ENCODE results near the gene KLHL22.

Gene KLHL22

DNA sequence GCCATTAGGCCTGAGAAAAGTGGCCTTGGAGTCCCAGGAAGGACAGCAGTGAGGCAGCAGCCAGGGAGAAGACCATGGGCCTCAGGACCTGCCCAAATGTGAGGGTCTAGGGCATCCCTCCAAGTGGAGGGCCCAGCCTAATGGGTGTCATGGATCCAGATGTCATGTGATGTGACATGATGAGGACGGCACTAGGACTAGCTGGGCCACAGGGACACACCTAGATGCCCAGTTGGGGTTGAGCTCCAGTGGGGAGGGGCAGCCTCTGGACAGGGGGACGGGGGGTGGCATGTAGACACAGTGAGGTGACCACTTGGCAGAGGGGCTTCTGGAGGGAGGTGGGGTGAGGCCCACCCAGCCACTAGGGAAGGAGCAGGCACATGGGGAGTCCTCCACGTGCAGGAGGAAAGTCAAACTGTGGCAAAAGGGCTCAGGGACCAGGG lies 63.3 kb downstream of the KLHL22 start:
- Histone ChIP-seq H3K9ac (ENCODE audit: low read depth, low read length) (no peak overlapping the region), H3K4me3 (ENCODE audit: low read length) (no peak overlapping the region), H3K9me3 (replicated peaks; ENCODE audit: low read length) (no peaks in the 10 kb centered on the region), H3K27me3 (ENCODE audit: control insufficient read depth, insufficient read depth, low read length) (no peaks in the 10 kb centered on the region), H3K36me3 (ENCODE audit: insufficient read depth, low read length) (peaks cover 21% of the 10 kb centered on the region), H3K4me1 (ENCODE audit: control insufficient read depth, insufficient read depth, low read length) (peaks cover 15% of the 10 kb centered on the region), H3K4me2 (ENCODE audit: low read length) (no peak overlapping the region)

DNA sequence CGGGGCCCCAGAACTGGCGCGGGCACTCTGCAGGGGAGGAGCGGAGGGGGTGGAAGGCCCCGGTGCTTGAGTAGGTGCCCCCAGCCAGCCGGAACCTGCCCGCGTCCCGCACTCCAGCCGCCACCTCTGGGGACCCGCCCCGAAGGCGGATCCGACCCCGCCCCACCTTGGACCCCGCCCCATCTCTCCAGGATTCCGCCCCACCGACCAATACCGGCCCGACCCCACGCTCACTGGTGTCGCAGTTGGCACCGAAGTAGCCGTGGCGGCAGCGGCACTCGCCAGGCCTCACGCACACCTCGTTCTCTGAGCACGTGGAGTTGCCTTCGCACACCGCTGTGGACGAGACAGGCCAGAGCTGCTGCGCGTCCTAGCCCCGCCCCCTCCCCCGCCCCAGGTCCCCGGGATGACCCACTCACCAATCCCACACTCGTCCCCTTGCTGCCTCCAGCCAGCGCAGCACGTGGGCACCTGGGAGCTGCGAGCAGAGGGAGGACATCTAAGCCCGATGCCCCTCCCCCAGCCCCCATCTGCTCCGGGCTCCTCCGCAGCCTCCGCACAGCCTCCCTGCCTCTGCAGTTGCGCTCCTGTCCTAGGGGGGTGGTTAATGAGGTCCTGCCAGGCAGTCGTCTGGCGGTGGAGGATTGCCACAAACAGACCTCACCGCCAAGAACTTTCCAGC lies 63.9 kb downstream of the KLHL22 start:
- Histone ChIP-seq H3K4me1 (ENCODE audit: control insufficient read depth, insufficient read depth, low read length) (peaks cover 15% of the 10 kb centered on the region), H3K9ac (ENCODE audit: low read depth, low read length) (no peak overlapping the region), H3K36me3 (ENCODE audit: insufficient read depth, low read length) (peaks cover 26% of the 10 kb centered on the region), H3K4me2 (ENCODE audit: low read length) (peak overlapping the region; percentile 95), H3K4me3 (ENCODE audit: low read length) (peak overlapping the region; percentile 67), H3K9me3 (replicated peaks; ENCODE audit: low read length) (no peaks in the 10 kb centered on the region), H3K27me3 (ENCODE audit: control insufficient read depth, insufficient read depth, low read length) (no peaks in the 10 kb centered on the region)

DNA sequence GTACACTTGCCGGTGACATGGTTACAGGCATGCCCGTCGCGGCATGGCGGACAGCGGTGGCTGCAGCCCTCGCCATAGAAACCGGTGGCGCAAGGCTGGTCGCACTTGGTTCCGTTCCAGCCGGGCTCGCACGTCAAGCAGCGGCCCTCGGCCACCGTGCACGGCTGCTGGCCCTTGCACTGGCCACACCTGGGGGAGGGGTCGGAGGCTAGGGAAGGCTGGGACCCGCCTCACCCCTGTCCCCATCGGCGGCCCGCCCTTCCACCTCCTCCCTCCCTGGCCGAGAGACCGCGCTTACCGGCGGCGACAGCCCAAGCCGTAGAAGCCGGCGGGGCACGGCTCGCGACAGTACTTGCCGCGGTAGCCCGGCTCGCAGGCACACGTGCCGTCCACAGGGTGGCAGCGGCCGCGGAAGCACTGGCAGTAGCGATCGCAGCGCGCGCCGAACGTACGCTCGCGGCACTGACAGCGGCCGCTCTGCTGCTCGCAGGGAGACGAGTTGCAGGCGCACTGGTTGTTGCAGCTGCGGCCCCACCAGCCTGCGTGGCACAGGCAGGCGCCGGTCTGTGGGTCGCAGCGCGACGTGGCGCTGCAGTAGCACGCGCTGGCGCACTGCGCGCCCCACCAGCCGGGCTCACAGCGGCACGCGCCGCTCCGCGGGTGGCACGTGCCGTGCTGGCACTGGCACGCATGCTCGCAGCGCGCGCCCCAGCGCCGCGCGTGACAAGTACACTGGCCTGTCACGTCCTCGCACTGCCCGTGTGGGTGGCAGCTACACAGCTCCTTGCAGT lies 64.7 kb downstream of the KLHL22 start:
- peak overlapping the region; percentile 95 for H3K4me2 ChIP-seq (ENCODE audit: low read length)
- no peak overlapping the region for H3K9ac ChIP-seq (ENCODE audit: low read depth, low read length)
- H3K4me1 ChIP-seq (ENCODE audit: control insufficient read depth, insufficient read depth, low read length) = peaks cover 13% of the 10 kb centered on the region
- H3K9me3 ChIP-seq (replicated peaks; ENCODE audit: low read length) = no peaks in the 10 kb centered on the region
- peak overlapping the region; percentile 67 for H3K4me3 ChIP-seq (ENCODE audit: low read length)
- H3K36me3 ChIP-seq (ENCODE audit: insufficient read depth, low read length) = peaks cover 29% of the 10 kb centered on the region
- H3K27me3 ChIP-seq (ENCODE audit: control insufficient read depth, insufficient read depth, low read length) = no peaks in the 10 kb centered on the region

DNA sequence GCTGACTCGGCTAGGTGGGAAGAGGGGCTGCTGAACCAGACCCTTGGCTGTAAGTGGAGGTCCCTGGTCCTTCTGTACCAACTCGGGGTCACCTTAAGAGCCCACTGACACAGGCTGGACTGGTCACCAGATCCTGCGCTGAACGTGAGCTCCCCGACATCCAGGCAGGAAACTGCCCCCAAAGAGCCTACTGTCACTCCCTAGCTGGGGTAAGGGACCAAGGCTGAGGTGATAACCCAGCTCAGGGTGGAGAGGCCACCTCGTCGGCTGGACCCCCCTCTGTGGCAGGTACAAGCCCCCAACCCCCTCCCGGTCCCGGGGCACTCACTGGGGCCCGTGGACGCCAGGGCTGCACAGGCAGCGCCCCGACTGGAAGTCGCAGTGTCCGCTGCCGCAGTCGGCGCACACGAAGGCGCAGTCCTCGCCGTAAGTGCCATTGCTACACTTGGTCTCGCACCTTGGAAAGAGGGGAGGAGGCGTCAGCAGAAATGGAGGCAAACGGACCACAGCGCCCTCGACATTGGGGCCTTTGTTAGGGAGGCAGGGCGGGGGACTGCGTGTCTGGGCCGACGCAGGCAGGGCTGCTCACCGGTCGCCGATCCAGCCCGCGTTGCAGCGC lies 65.4 kb downstream of the KLHL22 start:
- Histone ChIP-seq H3K4me1 (ENCODE audit: control insufficient read depth, insufficient read depth, low read length) (peaks cover 6% of the 10 kb centered on the region), H3K27me3 (ENCODE audit: control insufficient read depth, insufficient read depth, low read length) (no peaks in the 10 kb centered on the region), H3K4me2 (ENCODE audit: low read length) (peak overlapping the region; percentile 95), H3K36me3 (ENCODE audit: insufficient read depth, low read length) (peaks cover 29% of the 10 kb centered on the region), H3K9ac (ENCODE audit: low read depth, low read length) (no peak overlapping the region), H3K9me3 (replicated peaks; ENCODE audit: low read length) (no peaks in the 10 kb centered on the region), H3K4me3 (ENCODE audit: low read length) (no peak overlapping the region)

DNA sequence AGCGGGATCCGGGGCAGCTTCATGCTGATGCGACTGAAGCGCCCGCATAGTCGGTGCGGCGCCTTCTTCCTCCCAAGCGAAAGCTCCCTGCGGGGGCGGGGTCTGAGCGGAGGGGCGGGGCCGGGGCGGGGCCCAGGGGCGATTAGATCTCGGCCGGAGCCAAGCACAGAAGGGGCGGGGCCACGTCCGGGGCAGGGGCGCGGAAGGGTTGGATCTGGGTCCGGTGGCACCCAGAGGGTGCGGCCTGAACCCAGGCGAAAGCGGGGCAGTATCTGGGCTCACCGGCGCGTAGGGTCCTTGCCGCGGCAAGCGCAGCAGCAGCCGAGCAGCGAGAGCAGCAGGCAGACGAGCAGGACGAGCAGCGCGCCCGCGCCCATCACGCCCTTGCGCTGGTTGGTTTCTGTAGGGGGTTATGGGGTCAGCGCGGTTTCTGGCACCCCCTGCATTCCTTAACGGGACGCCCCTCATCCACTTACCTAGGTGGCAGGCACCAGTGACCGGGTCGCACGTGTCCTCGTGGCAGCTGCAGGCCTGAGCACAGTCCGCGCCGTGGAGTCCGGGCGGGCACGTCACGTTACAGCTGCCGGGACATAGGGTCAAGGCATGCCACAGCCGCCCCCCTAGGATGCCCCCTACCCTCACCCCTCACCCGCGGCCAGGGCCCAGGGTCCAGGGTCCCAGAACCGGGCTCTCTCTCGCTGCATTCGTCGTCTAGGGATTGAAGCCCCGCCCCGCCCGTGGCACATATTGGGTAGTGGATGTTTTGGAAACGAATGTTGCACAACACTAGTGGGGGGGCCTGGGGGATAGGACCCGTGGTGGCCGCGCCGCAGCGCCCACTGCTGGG lies 66.1 kb downstream of the KLHL22 start:
- no peak overlapping the region for H3K4me3 ChIP-seq (ENCODE audit: low read length)
- peaks cover 6% of the 10 kb centered on the region for H3K4me1 ChIP-seq (ENCODE audit: control insufficient read depth, insufficient read depth, low read length)
- H3K4me2 ChIP-seq (ENCODE audit: low read length) = no peak overlapping the region
- H3K9me3 ChIP-seq (replicated peaks; ENCODE audit: low read length) = no peaks in the 10 kb centered on the region
- H3K36me3 ChIP-seq (ENCODE audit: insufficient read depth, low read length) = peaks cover 35% of the 10 kb centered on the region
- H3K27me3 ChIP-seq (ENCODE audit: control insufficient read depth, insufficient read depth, low read length) = no peaks in the 10 kb centered on the region
- no peak overlapping the region for H3K9ac ChIP-seq (ENCODE audit: low read depth, low read length)

DNA sequence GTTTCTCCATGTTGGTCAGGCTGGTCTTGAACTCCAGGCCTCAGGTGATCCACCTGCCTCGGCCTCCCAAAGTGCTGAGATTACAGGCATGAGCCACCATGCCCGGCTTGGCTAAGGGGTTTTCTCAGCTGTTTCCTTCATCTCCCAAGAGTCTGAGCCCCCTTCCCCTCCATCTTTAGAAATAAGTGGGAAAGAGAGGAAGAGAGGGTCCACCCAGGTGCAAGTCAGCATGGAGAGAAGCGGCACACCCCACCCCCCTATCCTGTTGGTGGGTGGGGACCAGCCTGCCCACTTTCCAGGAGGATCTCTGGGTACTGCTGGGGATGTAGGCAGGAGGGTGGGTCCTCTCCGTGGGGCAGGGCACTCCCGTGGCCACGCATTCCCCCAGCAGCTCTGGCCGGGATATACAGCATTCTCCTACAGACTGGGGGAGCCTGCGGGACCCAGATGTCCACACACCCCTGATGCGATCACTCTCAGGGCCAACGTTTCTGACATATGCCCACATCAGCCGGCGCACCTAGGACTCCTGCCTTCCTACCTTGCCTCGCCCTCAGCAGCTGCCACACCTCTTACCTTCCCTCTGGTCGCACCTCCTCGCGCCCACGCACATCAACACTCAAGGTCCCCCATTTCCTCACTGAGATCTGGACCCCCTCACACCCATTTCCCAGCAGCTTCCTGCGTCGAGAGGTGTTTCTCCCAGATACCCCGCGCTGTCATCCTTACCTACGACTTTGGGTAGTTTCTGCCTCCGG lies 66.9 kb downstream of the KLHL22 start:
- Histone ChIP-seq H3K4me2 (ENCODE audit: low read length) (no peak overlapping the region), H3K9ac (ENCODE audit: low read depth, low read length) (no peak overlapping the region), H3K4me1 (ENCODE audit: control insufficient read depth, insufficient read depth, low read length) (peaks cover 6% of the 10 kb centered on the region), H3K36me3 (ENCODE audit: insufficient read depth, low read length) (peaks cover 37% of the 10 kb centered on the region), H3K9me3 (replicated peaks; ENCODE audit: low read length) (no peaks in the 10 kb centered on the region), H3K4me3 (ENCODE audit: low read length) (no peak overlapping the region), H3K27me3 (ENCODE audit: control insufficient read depth, insufficient read depth, low read length) (no peaks in the 10 kb centered on the region)

DNA sequence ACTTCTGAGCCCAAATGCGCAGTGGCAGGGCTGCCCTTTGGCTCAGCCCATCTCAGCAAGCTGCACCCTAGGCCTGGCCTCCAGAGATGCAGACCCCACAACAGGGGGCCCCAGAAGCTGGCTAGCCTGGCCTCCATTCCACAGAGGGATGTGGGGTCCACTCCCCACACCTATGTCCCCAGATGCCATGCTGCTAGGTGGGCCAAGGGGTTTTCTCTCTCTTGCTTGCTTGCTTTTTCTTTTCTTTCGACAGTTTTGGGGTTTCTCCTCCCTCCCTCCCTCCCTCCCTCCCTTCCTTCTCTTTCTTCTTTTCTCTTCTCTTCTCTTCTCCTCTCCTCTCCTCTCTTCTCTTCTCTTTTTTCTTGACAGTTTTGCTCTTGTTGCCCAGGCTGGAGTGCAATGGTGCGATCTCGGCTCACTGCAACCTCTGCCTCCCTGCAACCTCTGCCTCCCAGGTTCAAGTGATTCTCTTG lies 67.6 kb downstream of the KLHL22 start:
- Histone ChIP-seq H3K9ac (ENCODE audit: low read depth, low read length) (no peak overlapping the region), H3K4me2 (ENCODE audit: low read length) (no peak overlapping the region), H3K4me3 (ENCODE audit: low read length) (no peak overlapping the region), H3K27me3 (ENCODE audit: control insufficient read depth, insufficient read depth, low read length) (no peaks in the 10 kb centered on the region), H3K4me1 (ENCODE audit: control insufficient read depth, insufficient read depth, low read length) (peaks cover 6% of the 10 kb centered on the region), H3K36me3 (ENCODE audit: insufficient read depth, low read length) (peaks cover 39% of the 10 kb centered on the region), H3K9me3 (replicated peaks; ENCODE audit: low read length) (no peaks in the 10 kb centered on the region)

DNA sequence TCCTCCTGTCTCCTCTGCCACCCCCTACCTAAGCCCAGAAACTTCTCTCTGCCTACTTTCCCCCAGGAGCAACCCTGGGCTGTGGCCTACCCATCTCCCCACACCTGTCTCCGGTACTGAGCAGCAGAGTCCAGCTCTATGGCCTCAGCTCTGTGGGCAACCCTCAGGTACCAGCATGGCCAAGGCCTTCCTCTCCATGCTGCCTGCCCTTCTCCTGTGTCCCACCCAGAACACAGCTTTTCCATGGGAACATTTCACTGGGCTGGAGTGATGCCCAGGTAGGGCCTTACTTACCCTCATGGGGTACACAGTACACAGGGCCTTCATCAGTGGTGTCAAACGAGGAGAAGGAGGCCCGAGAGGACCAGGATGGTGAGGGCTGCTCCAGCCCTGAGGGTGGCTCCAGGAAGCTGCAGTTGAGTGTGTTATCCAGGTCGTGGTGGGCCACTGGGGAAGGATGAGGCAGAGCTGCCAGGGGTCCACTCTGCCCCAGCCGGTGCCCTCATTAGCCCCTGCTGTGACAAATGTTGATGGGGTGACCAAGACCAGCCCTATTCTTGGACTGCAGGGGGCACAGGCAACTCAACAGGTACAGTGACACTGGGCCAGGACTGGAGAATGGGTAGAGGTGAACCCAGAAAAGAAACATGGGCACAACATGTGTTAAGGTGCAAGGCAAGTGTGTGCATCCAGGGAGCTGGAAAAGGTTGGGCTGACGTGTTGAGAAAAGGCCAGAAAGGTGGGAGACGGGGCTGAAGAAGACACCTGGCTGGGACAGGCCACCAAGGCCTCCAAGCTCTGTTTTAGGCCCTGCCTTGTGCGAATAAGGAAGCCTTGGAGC lies 68.3 kb downstream of the KLHL22 start:
- Histone ChIP-seq H3K9me3 (replicated peaks; ENCODE audit: low read length) (no peaks in the 10 kb centered on the region), H3K4me1 (ENCODE audit: control insufficient read depth, insufficient read depth, low read length) (peaks cover 6% of the 10 kb centered on the region), H3K9ac (ENCODE audit: low read depth, low read length) (no peak overlapping the region), H3K27me3 (ENCODE audit: control insufficient read depth, insufficient read depth, low read length) (no peaks in the 10 kb centered on the region), H3K4me3 (ENCODE audit: low read length) (no peak overlapping the region), H3K36me3 (ENCODE audit: insufficient read depth, low read length) (peaks cover 39% of the 10 kb centered on the region), H3K4me2 (ENCODE audit: low read length) (no peak overlapping the region)

DNA sequence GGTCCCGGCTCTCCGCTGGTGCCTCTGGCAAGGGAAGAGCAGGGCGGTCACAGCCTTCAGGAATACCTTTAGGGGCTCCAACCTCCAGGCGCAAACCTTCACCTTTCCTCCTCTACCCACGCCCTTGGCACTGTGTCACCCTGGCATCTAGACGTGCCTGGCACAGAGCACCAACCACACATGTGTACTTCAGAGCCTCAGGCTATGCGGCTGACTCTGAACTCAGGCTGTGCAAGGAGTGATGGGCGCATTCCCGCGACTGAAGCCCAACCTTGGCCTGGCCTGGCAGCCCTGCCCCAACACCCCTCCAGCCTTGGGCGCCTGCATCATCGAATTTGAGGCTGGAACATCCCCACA lies 69.4 kb downstream of the KLHL22 start:
- Histone ChIP-seq H3K27me3 (ENCODE audit: control insufficient read depth, insufficient read depth, low read length) (no peaks in the 10 kb centered on the region), H3K4me1 (ENCODE audit: control insufficient read depth, insufficient read depth, low read length) (peaks cover 4% of the 10 kb centered on the region), H3K36me3 (ENCODE audit: insufficient read depth, low read length) (peaks cover 39% of the 10 kb centered on the region), H3K9me3 (replicated peaks; ENCODE audit: low read length) (no peaks in the 10 kb centered on the region), H3K4me3 (ENCODE audit: low read length) (no peak overlapping the region), H3K9ac (ENCODE audit: low read depth, low read length) (no peak overlapping the region), H3K4me2 (ENCODE audit: low read length) (no peak overlapping the region)

Measured in skeletal muscle satellite cell (primary cell).